ENCODE measurements around the gene PPP1R3F. TPM values are rescaled to one million over a fixed set of nuclear protein-coding genes. Genes with fewer than 3 reads are reported as not detected.
"Not testable (repeated sequence)": the region's sequence is repeated elsewhere in the genome, so short reads cannot be mapped to it uniquely, and the experiment has no call there.

PPP1R3F gene
- total RNA-seq, 1 experiment from 2014 or later = 1.6 TPM

DNA sequence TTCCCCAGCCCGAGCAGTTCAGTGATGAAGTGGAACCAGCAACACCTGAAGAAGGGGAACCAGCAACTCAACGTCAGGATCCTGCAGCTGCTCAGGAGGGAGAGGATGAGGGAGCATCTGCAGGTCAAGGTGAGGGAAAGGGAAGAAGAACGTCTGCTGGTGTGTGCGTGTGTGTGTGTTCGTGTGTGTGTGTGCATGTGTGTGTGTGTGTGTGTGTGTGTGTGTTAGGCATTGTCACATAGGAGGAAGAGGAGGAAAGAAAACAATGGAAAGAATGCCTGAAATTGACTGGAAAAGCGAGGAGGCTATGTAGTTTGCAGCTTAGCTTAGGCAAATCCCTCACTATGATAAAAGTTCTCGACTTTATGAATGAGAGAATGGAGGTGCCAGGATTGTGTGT is 54.1 kb downstream of the PPP1R3F start:
- H3K9me3 ChIP-seq (ENCODE audit: control insufficient read depth in 1 of 2, insufficient read depth in 1 of 2, low read depth in 1 of 2, low read length in 2 of 2); H3K4me1 ChIP-seq (ENCODE audit: control insufficient read depth in 1 of 2, insufficient read depth in 2 of 2, low read length in 2 of 2); CTCF ChIA-PET; H3K4me2 ChIP-seq (ENCODE audit: low read length); ATAC-seq; POLR2A ChIA-PET; H3K27ac ChIP-seq (ENCODE audit: low read depth, low read length); H4K20me1 ChIP-seq (ENCODE audit: insufficient read depth); RAD21 ChIA-PET (ENCODE audit: low non-redundant PET in 1 of 2, low total read pairs in 2 of 2, uncharacterized antibody in 2 of 2, unreplicated experiment in 2 of 2); H2AFZ ChIP-seq (ENCODE audit: low read depth, low read length, poor library complexity, severe bottlenecking); H3K79me2 ChIP-seq (ENCODE audit: insufficient read depth, low read length); intact Hi-C loops (cut with micrococcal nuclease); H3K9ac ChIP-seq (ENCODE audit: low read length); H3K9me2 ChIP-seq (ENCODE audit: insufficient read depth); H3K27me3 ChIP-seq (ENCODE audit: insufficient read depth, low read length); BruUV-seq (replicated peaks); DNase-seq (ENCODE audit: low read depth, low spot score); H3K36me3 ChIP-seq (ENCODE audit: control insufficient read depth in 1 of 2, insufficient read depth in 2 of 2, low read length in 2 of 2); H3K4me3 ChIP-seq (replicated peaks in 1 of 2; ENCODE audit: low read depth in 1 of 2, low read length in 2 of 2): not testable (repeated sequence)

DNA sequence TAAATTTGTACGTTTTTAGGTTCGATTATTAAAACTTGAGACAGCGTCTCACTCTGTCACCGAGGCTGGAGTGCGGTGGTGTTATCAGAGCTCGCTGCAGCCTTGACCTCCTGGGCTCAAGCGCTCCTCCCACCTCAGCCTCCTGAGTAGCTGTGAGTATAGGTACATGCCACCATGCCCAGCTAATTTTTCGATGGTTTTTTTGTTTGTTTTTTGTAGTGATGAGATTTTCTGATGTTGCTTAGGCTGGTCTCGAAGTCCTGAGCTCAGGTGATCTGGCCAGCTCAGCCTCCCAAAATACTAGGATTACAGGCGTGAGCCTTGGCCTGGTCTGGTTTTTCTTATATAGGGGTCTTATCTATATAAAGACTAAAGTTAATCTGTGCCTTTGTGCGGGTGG is 60.8 kb downstream of the PPP1R3F start:
- H3K27me3 ChIP-seq (ENCODE audit: insufficient read depth, low read length); DNase-seq (ENCODE audit: low read depth, low spot score); H3K4me1 ChIP-seq (ENCODE audit: control insufficient read depth in 1 of 2, insufficient read depth in 2 of 2, low read length in 2 of 2); CTCF ChIA-PET; H3K9ac ChIP-seq (ENCODE audit: low read length); RAD21 ChIA-PET (ENCODE audit: low non-redundant PET in 1 of 2, low total read pairs in 2 of 2, uncharacterized antibody in 2 of 2, unreplicated experiment in 2 of 2); H3K4me2 ChIP-seq (ENCODE audit: low read length); intact Hi-C loops (cut with micrococcal nuclease); H3K4me3 ChIP-seq (replicated peaks in 1 of 2; ENCODE audit: low read depth in 1 of 2, low read length in 2 of 2); BruUV-seq (replicated peaks); H3K79me2 ChIP-seq (ENCODE audit: insufficient read depth, low read length); H3K9me3 ChIP-seq (ENCODE audit: control insufficient read depth in 1 of 2, insufficient read depth in 1 of 2, low read depth in 1 of 2, low read length in 2 of 2); H3K9me2 ChIP-seq (ENCODE audit: insufficient read depth); H3K27ac ChIP-seq (ENCODE audit: low read depth, low read length); ATAC-seq; H2AFZ ChIP-seq (ENCODE audit: low read depth, low read length, poor library complexity, severe bottlenecking); POLR2A ChIA-PET; H3K36me3 ChIP-seq (ENCODE audit: control insufficient read depth in 1 of 2, insufficient read depth in 2 of 2, low read length in 2 of 2); H4K20me1 ChIP-seq (ENCODE audit: insufficient read depth): not testable (repeated sequence)

DNA sequence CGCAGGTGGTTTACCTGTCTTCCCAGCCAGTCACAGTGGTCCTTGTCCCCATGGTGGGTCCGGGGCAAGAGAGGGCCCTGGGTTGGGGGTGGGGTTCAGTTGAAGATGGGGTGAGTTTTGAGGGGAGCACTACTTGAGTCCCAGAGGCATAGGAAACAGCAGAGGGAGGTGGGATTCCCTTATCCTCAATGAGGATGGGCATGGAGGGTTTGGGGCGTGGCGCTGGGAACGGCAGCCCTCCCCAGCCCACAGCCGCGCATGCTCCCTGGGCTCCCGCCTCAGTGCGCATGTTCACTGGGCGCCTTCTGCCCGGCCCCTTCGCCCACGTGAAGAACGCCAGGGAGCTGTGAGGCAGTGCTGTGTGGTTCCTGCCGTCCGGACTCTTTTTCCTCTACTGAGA is 61.7 kb downstream of the PPP1R3F start, which contains the start of gene GAGE13:
Gene GAGE13 (plus strand): TSS at position 301 of the 400 bp plus-strand sequence. CDS start 1,156 bp downstream, outside the sequence.
- DNase-seq (ENCODE audit: low read depth, low spot score); ATAC-seq; RAD21 ChIA-PET (ENCODE audit: low non-redundant PET in 1 of 2, low total read pairs in 2 of 2, uncharacterized antibody in 2 of 2, unreplicated experiment in 2 of 2); H3K9me3 ChIP-seq (ENCODE audit: control insufficient read depth in 1 of 2, insufficient read depth in 1 of 2, low read depth in 1 of 2, low read length in 2 of 2); H3K9me2 ChIP-seq (ENCODE audit: insufficient read depth); H3K79me2 ChIP-seq (ENCODE audit: insufficient read depth, low read length); BruUV-seq (replicated peaks); H3K4me1 ChIP-seq (ENCODE audit: control insufficient read depth in 1 of 2, insufficient read depth in 2 of 2, low read length in 2 of 2); H4K20me1 ChIP-seq (ENCODE audit: insufficient read depth); intact Hi-C loops (cut with micrococcal nuclease); H3K27ac ChIP-seq (ENCODE audit: low read depth, low read length); H3K36me3 ChIP-seq (ENCODE audit: control insufficient read depth in 1 of 2, insufficient read depth in 2 of 2, low read length in 2 of 2); CTCF ChIA-PET; H3K27me3 ChIP-seq (ENCODE audit: insufficient read depth, low read length); POLR2A ChIA-PET; H2AFZ ChIP-seq (ENCODE audit: low read depth, low read length, poor library complexity, severe bottlenecking); H3K4me3 ChIP-seq (replicated peaks in 1 of 2; ENCODE audit: low read depth in 1 of 2, low read length in 2 of 2); H3K9ac ChIP-seq (ENCODE audit: low read length); H3K4me2 ChIP-seq (ENCODE audit: low read length): not testable (repeated sequence)

DNA sequence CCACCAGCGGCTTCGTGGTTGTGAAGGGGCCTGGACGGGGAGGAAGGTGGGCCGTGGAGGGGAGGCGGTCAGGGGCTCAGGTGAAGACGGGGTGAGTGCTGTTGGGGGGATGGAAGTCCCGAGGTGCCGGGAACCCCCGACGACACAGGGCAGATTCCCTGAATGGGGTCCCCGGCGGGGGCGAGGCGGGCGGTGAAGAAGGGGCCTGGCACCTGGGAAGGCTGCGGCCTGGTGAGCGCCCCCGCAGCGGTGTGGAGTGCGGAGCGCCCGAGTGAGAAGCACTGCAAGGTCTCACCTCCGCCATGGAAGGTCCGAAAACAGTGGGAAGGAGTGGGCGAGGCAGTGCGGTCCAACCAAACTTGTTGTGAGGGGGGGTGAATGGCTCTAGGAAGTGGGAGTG is 62.2 kb downstream of the PPP1R3F start:
- H3K9me3 ChIP-seq (ENCODE audit: control insufficient read depth in 1 of 2, insufficient read depth in 1 of 2, low read depth in 1 of 2, low read length in 2 of 2); CTCF ChIA-PET; RAD21 ChIA-PET (ENCODE audit: low non-redundant PET in 1 of 2, low total read pairs in 2 of 2, uncharacterized antibody in 2 of 2, unreplicated experiment in 2 of 2); ATAC-seq; H3K36me3 ChIP-seq (ENCODE audit: control insufficient read depth in 1 of 2, insufficient read depth in 2 of 2, low read length in 2 of 2); H3K9me2 ChIP-seq (ENCODE audit: insufficient read depth); POLR2A ChIA-PET; H3K27me3 ChIP-seq (ENCODE audit: insufficient read depth, low read length); H3K4me3 ChIP-seq (replicated peaks in 1 of 2; ENCODE audit: low read depth in 1 of 2, low read length in 2 of 2); H2AFZ ChIP-seq (ENCODE audit: low read depth, low read length, poor library complexity, severe bottlenecking); BruUV-seq (replicated peaks); H3K4me1 ChIP-seq (ENCODE audit: control insufficient read depth in 1 of 2, insufficient read depth in 2 of 2, low read length in 2 of 2); DNase-seq (ENCODE audit: low read depth, low spot score); H3K79me2 ChIP-seq (ENCODE audit: insufficient read depth, low read length); H3K4me2 ChIP-seq (ENCODE audit: low read length); H3K27ac ChIP-seq (ENCODE audit: low read depth, low read length); H4K20me1 ChIP-seq (ENCODE audit: insufficient read depth); intact Hi-C loops (cut with micrococcal nuclease); H3K9ac ChIP-seq (ENCODE audit: low read length): not testable (repeated sequence)

All from HCT116 (cell line).